Stomach (tissue), 4 donors: ENCODE results near the gene GNRHR.

Experiments
- EP300 ChIP-seq: sonication (generic); formaldehyde crosslinking; IDR thresholded peaks from one replicate; pipeline ENCODE4 v1.6.1; 2017; ENCODE audit warnings: antibody characterized with exemption
- TF ChIP-seq, protein P1 (sequence below), 7 experiments: fragments of 450-650 bp in 4 of 7; fragments of 200-600 bp in 3 of 7; sonication (generic) in 3 of 7; IDR thresholded peaks; one replicate each; pipeline ENCODE4 v1.5.1; 2016 to 2019; ENCODE audit warnings: antibody characterized with exemption in 7 of 7, control low read depth in 2 of 7, mild to moderate bottlenecking in 1 of 7

DNA sequence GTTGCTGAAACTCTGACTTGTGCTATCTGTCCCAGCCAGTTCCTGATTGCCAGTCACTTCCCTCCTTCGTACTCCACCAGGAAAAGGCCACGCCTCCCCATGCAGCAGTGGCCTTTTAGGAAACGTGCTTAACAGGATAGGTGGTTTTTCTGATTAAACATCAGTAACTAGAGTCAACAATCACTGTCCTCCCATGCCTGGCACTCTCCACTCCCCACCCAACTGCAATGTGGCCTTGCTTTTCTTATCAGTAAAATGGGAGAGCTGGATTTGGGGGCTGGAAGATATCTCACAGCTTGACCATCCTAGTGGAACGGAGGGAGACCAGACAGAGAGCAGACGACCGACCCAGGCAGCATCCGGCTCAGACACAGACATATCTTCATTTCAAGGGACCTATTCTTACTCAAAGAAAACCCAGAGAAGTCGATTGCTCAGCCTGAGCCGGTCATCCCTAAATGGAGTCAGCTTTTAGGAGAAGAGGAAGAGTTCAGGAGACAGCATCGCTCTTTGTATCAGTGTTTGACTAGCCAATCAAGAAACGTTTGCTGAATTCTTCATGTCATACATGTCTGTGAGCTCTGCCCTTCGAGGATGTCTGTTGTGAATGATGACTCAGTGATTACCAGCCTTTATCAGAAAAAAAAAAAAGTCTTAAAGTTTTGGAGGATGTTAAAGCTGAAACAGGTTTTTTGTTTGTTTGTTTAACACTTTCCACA is 40.5 kb downstream of the GNRHR start:
- TF ChIP-seq, protein P1, sequence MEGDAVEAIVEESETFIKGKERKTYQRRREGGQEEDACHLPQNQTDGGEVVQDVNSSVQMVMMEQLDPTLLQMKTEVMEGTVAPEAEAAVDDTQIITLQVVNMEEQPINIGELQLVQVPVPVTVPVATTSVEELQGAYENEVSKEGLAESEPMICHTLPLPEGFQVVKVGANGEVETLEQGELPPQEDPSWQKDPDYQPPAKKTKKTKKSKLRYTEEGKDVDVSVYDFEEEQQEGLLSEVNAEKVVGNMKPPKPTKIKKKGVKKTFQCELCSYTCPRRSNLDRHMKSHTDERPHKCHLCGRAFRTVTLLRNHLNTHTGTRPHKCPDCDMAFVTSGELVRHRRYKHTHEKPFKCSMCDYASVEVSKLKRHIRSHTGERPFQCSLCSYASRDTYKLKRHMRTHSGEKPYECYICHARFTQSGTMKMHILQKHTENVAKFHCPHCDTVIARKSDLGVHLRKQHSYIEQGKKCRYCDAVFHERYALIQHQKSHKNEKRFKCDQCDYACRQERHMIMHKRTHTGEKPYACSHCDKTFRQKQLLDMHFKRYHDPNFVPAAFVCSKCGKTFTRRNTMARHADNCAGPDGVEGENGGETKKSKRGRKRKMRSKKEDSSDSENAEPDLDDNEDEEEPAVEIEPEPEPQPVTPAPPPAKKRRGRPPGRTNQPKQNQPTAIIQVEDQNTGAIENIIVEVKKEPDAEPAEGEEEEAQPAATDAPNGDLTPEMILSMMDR (IDR thresholded peaks at IDR 0.05): no peak
- TF ChIP-seq EP300: no peak
